Measurements from ENCODE around the gene NLRX1. TPM values are rescaled to one million over a fixed set of nuclear protein-coding genes. Genes with fewer than 3 reads are reported as not detected.

Gene NLRX1
- total RNA-seq, 1 experiment from 2014 or later = 21.4 TPM

DNA sequence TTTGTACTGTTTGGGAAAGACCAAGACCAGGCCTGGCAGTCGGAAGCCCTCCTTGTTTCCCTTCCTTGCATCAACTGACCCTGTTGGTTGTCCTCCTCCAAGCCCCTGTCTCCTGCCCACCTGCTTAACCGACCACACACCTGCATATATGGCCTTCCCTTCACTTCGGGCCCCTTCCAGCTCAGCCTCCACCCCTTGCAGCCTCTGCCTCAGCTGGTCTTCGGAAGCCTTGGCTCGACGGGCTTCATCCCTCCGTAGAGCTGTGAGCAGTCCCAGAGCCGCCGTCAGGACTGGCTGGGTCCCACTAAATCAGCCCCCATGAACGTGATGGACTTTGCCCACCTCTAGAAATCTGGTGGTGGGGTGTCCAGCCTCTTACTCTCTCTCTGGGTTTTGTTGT, 25.1 kb downstream of the NLRX1 start:
- RAD21 ChIA-PET (ENCODE audit: low non-redundant PET in 1 of 2, low total read pairs in 2 of 2, uncharacterized antibody in 2 of 2, unreplicated experiment in 2 of 2) = interaction anchor here in 1 of 2 experiments (0.6 kb wide), 1 partner anchor 8 kb away, joined by 3 read pairs; no protein-coding TSS in a partner anchor
- no peak for DNase-seq (ENCODE audit: low read depth, low spot score)
- H3K9ac ChIP-seq (ENCODE audit: low read length) = no peak overlapping the region
- BruUV-seq (replicated peaks) = no TSS peak
- no peak for ATAC-seq
- no peaks in the 10 kb centered on the region for H3K79me2 ChIP-seq (ENCODE audit: insufficient read depth, low read length)
- no peaks in the 10 kb centered on the region for H3K27me3 ChIP-seq (ENCODE audit: insufficient read depth, low read length)
- H3K9me3 ChIP-seq (ENCODE audit: control insufficient read depth in 1 of 2, insufficient read depth in 1 of 2, low read depth in 1 of 2, low read length in 2 of 2) = no peaks in the 10 kb centered on the region
- POLR2A ChIA-PET = interaction anchor here (0.7 kb wide), 2 partner anchors 91 to 305 kb away, joined by 3 to 6 read pairs; no protein-coding TSS in a partner anchor
- H3K27ac ChIP-seq (ENCODE audit: low read depth, low read length) = no peak overlapping the region
- intact Hi-C loops (cut with micrococcal nuclease) = no loop called here
- no peak overlapping the region for H3K4me3 ChIP-seq (replicated peaks in 1 of 2; ENCODE audit: low read depth in 1 of 2, low read length in 2 of 2)
- H3K4me1 ChIP-seq (ENCODE audit: control insufficient read depth in 1 of 2, insufficient read depth in 2 of 2, low read length in 2 of 2) = peaks cover 11 to 34% of the 10 kb centered on the region in 2 experiments
- no peaks in the 10 kb centered on the region for H3K36me3 ChIP-seq (ENCODE audit: control insufficient read depth in 1 of 2, insufficient read depth in 2 of 2, low read length in 2 of 2)
- H2AFZ ChIP-seq (ENCODE audit: low read depth, low read length, poor library complexity, severe bottlenecking) = no peak overlapping the region
- TF ChIP-seq, protein P1, sequence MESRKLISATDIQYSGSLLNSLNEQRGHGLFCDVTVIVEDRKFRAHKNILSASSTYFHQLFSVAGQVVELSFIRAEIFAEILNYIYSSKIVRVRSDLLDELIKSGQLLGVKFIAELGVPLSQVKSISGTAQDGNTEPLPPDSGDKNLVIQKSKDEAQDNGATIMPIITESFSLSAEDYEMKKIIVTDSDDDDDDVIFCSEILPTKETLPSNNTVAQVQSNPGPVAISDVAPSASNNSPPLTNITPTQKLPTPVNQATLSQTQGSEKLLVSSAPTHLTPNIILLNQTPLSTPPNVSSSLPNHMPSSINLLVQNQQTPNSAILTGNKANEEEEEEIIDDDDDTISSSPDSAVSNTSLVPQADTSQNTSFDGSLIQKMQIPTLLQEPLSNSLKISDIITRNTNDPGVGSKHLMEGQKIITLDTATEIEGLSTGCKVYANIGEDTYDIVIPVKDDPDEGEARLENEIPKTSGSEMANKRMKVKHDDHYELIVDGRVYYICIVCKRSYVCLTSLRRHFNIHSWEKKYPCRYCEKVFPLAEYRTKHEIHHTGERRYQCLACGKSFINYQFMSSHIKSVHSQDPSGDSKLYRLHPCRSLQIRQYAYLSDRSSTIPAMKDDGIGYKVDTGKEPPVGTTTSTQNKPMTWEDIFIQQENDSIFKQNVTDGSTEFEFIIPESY (IDR thresholded peaks at IDR 0.05; ENCODE audit: extremely low read depth, insufficient replicate concordance, low read length) = no peak
- no peak for TF ChIP-seq EGR1 (IDR thresholded peaks at IDR 0.05; ENCODE audit: low read depth)
- TF ChIP-seq RAD21 (IDR thresholded peaks at IDR 0.05; ENCODE audit: low read depth) = no peak
- TF ChIP-seq, protein P2, sequence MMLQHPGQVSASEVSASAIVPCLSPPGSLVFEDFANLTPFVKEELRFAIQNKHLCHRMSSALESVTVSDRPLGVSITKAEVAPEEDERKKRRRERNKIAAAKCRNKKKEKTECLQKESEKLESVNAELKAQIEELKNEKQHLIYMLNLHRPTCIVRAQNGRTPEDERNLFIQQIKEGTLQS (IDR thresholded peaks at IDR 0.05) = no peak
- TF ChIP-seq, protein P3, sequence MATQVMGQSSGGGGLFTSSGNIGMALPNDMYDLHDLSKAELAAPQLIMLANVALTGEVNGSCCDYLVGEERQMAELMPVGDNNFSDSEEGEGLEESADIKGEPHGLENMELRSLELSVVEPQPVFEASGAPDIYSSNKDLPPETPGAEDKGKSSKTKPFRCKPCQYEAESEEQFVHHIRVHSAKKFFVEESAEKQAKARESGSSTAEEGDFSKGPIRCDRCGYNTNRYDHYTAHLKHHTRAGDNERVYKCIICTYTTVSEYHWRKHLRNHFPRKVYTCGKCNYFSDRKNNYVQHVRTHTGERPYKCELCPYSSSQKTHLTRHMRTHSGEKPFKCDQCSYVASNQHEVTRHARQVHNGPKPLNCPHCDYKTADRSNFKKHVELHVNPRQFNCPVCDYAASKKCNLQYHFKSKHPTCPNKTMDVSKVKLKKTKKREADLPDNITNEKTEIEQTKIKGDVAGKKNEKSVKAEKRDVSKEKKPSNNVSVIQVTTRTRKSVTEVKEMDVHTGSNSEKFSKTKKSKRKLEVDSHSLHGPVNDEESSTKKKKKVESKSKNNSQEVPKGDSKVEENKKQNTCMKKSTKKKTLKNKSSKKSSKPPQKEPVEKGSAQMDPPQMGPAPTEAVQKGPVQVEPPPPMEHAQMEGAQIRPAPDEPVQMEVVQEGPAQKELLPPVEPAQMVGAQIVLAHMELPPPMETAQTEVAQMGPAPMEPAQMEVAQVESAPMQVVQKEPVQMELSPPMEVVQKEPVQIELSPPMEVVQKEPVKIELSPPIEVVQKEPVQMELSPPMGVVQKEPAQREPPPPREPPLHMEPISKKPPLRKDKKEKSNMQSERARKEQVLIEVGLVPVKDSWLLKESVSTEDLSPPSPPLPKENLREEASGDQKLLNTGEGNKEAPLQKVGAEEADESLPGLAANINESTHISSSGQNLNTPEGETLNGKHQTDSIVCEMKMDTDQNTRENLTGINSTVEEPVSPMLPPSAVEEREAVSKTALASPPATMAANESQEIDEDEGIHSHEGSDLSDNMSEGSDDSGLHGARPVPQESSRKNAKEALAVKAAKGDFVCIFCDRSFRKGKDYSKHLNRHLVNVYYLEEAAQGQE (IDR thresholded peaks at IDR 0.05; ENCODE audit: low read depth) = no peak
- TF ChIP-seq EZH2 (IDR thresholded peaks at IDR 0.05) = no peak
- no peak for TF ChIP-seq FOSL1 (IDR thresholded peaks at IDR 0.05; ENCODE audit: low read depth)
- TF ChIP-seq CEBPB (IDR thresholded peaks at IDR 0.05; ENCODE audit: low read depth) = no peak
- H3K9me2 ChIP-seq (ENCODE audit: insufficient read depth) = no peaks in the 10 kb centered on the region
- H4K20me1 ChIP-seq (ENCODE audit: insufficient read depth) = no peaks in the 10 kb centered on the region
- CTCF ChIA-PET = no interaction called here
- no peak overlapping the region for H3K4me2 ChIP-seq (ENCODE audit: low read length)

Data from HCT116 (cell line).